Chondrocyte (in vitro differentiated cells): ENCODE measurements around the gene HMG20B. TPM values are rescaled to one million over a fixed set of nuclear protein-coding genes. Genes with fewer than 3 reads are reported as not detected.

Experiments
- DNase-seq: peaks from one replicate; pipeline ENCODE4 v3.0.0; 2021; ENCODE audit warnings: mixed read lengths, low spot score
- H3K27ac Mint-ChIP-seq: one replicate; pipeline ENCODE4 v1.8.0; 2021; ENCODE audit warnings: mild to moderate bottlenecking, moderate library complexity, mixed read lengths; ENCODE audit not compliant: unreplicated experiment
- H3K27me3 Mint-ChIP-seq: 2 replicates; pipeline ENCODE4 v1.8.0; 2021; ENCODE audit warnings: low read depth, mixed read lengths
- H3K36me3 Mint-ChIP-seq: 2 replicates; pipeline ENCODE4 v1.8.0; 2021; ENCODE audit warnings: low read depth, mixed read lengths
- H3K4me1 Mint-ChIP-seq: 2 replicates; pipeline ENCODE4 v1.8.0; 2021; ENCODE audit warnings: low read depth, mild to moderate bottlenecking, mixed read lengths
- H3K4me3 Mint-ChIP-seq: one replicate; pipeline ENCODE4 v1.8.0; 2021; ENCODE audit warnings: mild to moderate bottlenecking, moderate library complexity, mixed read lengths; ENCODE audit not compliant: unreplicated experiment
- H3K9me3 Mint-ChIP-seq: 2 replicates; pipeline ENCODE4 v1.8.0; 2021; ENCODE audit warnings: low read depth, mixed read lengths
- CTCF ChIP-seq: fragments of 200-600 bp; sonication (generic); IDR thresholded peaks from 2 replicates; pipeline ENCODE4 v1.5.0; 2021; ENCODE audit warnings: antibody characterized with exemption, mild to moderate bottlenecking, moderate library complexity
- total RNA-seq: library from RNA; stranded (reverse); gene quantifications from 3 replicates; pipeline ENCODE4 v1.2.1, GENCODE V29; 2021

HMG20B gene
- total RNA-seq, 1 donor from 2014 or later, result 60.9 TPM

GRCh38 chr19:3570606-3571011, 2.1 kb upstream of the HMG20B start:
- no peak for TF ChIP-seq CTCF
- no peaks in the 10 kb centered on the region for H3K9me3 Mint-ChIP-seq
- H3K36me3 Mint-ChIP-seq, result peaks cover 6% of the 10 kb centered on the region
- H3K4me3 Mint-ChIP-seq, result no peak overlapping the region
- H3K4me1 Mint-ChIP-seq, result peaks cover 15% of the 10 kb centered on the region
- DNase-seq, result no peak
- no peaks in the 10 kb centered on the region for H3K27me3 Mint-ChIP-seq
- H3K27ac Mint-ChIP-seq, result no peak overlapping the region

GRCh38 chr19:3572132-3572854, 451 bp upstream of the HMG20B start:
- TF ChIP-seq CTCF, result no peak
- peaks cover 6% of the 10 kb centered on the region for H3K36me3 Mint-ChIP-seq

GRCh38 chr19:3573162-3573857, 566 bp downstream of the HMG20B start:
- Mint-ChIP-seq H3K9me3 (no peaks in the 10 kb centered on the region), H3K27me3 (no peaks in the 10 kb centered on the region), H3K36me3 (peaks cover 6% of the 10 kb centered on the region), H3K4me1 (peaks cover 15% of the 10 kb centered on the region), H3K27ac (peak overlapping the region; percentile 57), H3K4me3 (peak overlapping the region; percentile 75)
- no peak for DNase-seq
- TF ChIP-seq CTCF, result no peak

More at GRCh38 chr19:3572132-3572854, 451 bp upstream of the HMG20B start:
- Mint-ChIP-seq H3K27me3 (no peaks in the 10 kb centered on the region), H3K4me1 (peaks cover 15% of the 10 kb centered on the region), H3K4me3 (peak overlapping the region; percentile 75), H3K9me3 (no peaks in the 10 kb centered on the region), H3K27ac (peak overlapping the region; percentile 17)
- DNase-seq, result peak; percentile 100

GRCh38 chr19:3573858-3574637, 1.3 kb downstream of the HMG20B start:
- TF ChIP-seq CTCF, result no peak
- no peak for DNase-seq
- no peaks in the 10 kb centered on the region for H3K27me3 Mint-ChIP-seq
- H3K4me3 Mint-ChIP-seq, result peak overlapping the region; percentile 75
- peak overlapping the region; percentile 33 for H3K27ac Mint-ChIP-seq
- peaks cover 6% of the 10 kb centered on the region for H3K36me3 Mint-ChIP-seq
- H3K4me1 Mint-ChIP-seq, result peaks cover 15% of the 10 kb centered on the region
- H3K9me3 Mint-ChIP-seq, result no peaks in the 10 kb centered on the region

GRCh38 chr19:3575260-3575741, 2.6 kb downstream of the HMG20B start:
- Mint-ChIP-seq H3K36me3 (peaks cover 6% of the 10 kb centered on the region), H3K4me1 (peaks cover 25% of the 10 kb centered on the region), H3K27me3 (no peaks in the 10 kb centered on the region), H3K9me3 (no peaks in the 10 kb centered on the region), H3K27ac (no peak overlapping the region), H3K4me3 (no peak overlapping the region)
- peak; percentile 70 for TF ChIP-seq CTCF
- no peak for DNase-seq
